HepG2 (cell line): ENCODE measurements around the gene VAV2. TPM values are rescaled to one million over a fixed set of nuclear protein-coding genes. Genes with fewer than 3 reads are reported as not detected.

ENCODE experiments used
- ATAC-seq: fragments of 200-7000 bp; cut with Tn5 transposase; 3 replicates; pipeline ENCODE4 v1.9.1; 2020; ENCODE audit warnings: mild to moderate bottlenecking, moderate library complexity
- BruUV-seq: library from RNA; stranded (reverse); fragments of 400-500 nt; replicated peaks from 2 replicates; lab custom pipeline; 2021; lab: Mats Ljungman, UMichigan
- CTCF ChIA-PET: fragments of 300-600 bp; formaldehyde crosslinking; extraction: SDS; loops from one replicate; lab custom pipeline; 2021; ENCODE audit warnings: low total read pairs, inconsistent platforms, low intra/inter-chr PET ratio; lab: Yijun Ruan, JAX
- POLR2A ChIA-PET: fragments of 350-600 bp; sonication (Branson Sonifier 250); formaldehyde crosslinking; loops from one replicate; lab custom pipeline; 2020; ENCODE audit warnings: antibody characterized with exemption, inconsistent platforms; lab: Yijun Ruan, JAX
- DNase-seq: peaks from one replicate; pipeline ENCODE4 v3.0.0-alpha.2; 2015; ENCODE audit warnings: low spot score
- FAIRE-seq: peaks from 3 replicates; lab custom pipeline; 2011; peaks lifted over from hg19 to GRCh38; lab: Jason Lieb, UNC
- H2AFZ ChIP-seq: one replicate; pipeline ENCODE4 v1.6.1; 2011; ENCODE audit warnings: low read length, inconsistent platforms
- H3K27ac ChIP-seq: fragments of 300-600 bp; 3 replicates; pipeline ENCODE4 v1.8.0; 2011; ENCODE audit warnings: mixed run types, mild to moderate bottlenecking, mixed read lengths, low read length, inconsistent platforms; ENCODE audit not compliant: insufficient read depth; ENCODE audit errors: extremely low read length
- H3K27me3 ChIP-seq, 2 experiments: fragments of 200-600 bp in 1 of 2; 2 replicates in 1 of 2; 3 replicates in 1 of 2; pipeline versions ENCODE4 v1.6.0 to v1.8.0; 2011; ENCODE audit warnings: low read length in 2 of 2, mild to moderate bottlenecking in 2 of 2, moderate library complexity in 2 of 2, inconsistent platforms in 1 of 2; ENCODE audit not compliant: insufficient read depth in 2 of 2, control insufficient read depth in 1 of 2
- H3K36me3 ChIP-seq, 2 experiments: fragments of 200-600 bp in 1 of 2; replicated peaks in 1 of 2; 2 replicates in 1 of 2; 3 replicates in 1 of 2; pipeline versions ENCODE4 v1.5.1 to v1.8.0; 2011; ENCODE audit warnings: low read length in 2 of 2, inconsistent platforms in 1 of 2; ENCODE audit not compliant: insufficient read depth in 2 of 2, control insufficient read depth in 1 of 2
- H3K4me1 ChIP-seq: 2 replicates; pipeline ENCODE4 v1.5.1; 2012; ENCODE audit warnings: low read length, inconsistent platforms; ENCODE audit not compliant: insufficient read depth
- H3K4me2 ChIP-seq: 2 replicates; pipeline ENCODE4 v1.6.0; 2011; ENCODE audit warnings: low read depth, low read length, inconsistent platforms
- H3K4me3 ChIP-seq, 3 experiments: fragments of 200-600 bp in 1 of 3; sonication (generic), shearing (Covaris generic) in 1 of 3; replicated peaks in 1 of 3; 2 replicates each; pipeline ENCODE4 v1.5.1; 2011 to 2016; ENCODE audit warnings: low read length in 3 of 3, inconsistent platforms in 2 of 3, low read depth in 2 of 3, mild to moderate bottlenecking in 2 of 3, control low read depth in 1 of 3, mixed read lengths in 1 of 3; ENCODE audit not compliant: insufficient read depth in 1 of 3
- H3K79me2 ChIP-seq: one replicate; pipeline ENCODE4 v1.6.1; 2011; ENCODE audit warnings: low read length, inconsistent platforms; ENCODE audit not compliant: insufficient read depth
- H3K9ac ChIP-seq: 2 replicates; pipeline ENCODE4 v1.6.0; 2011; ENCODE audit warnings: mild to moderate bottlenecking, low read depth, low read length, inconsistent platforms; ENCODE audit not compliant: insufficient read depth
- H3K9me3 ChIP-seq: 2 replicates; pipeline ENCODE4 v1.5.1; 2012; ENCODE audit warnings: mild to moderate bottlenecking, low read length
- H4K20me1 ChIP-seq: 2 replicates; pipeline ENCODE4 v1.6.0; 2011; ENCODE audit warnings: inconsistent platforms, mild to moderate bottlenecking, low read length, moderate library complexity; ENCODE audit not compliant: insufficient read depth
- AFF4 ChIP-seq: sonication (generic); formaldehyde crosslinking; IDR thresholded peaks from 2 replicates; pipeline ENCODE4 v1.4.0; 2020; ENCODE audit warnings: missing genetic modification reagents
- CREB1 ChIP-seq, 2 experiments: fragments of 450-650 bp in 1 of 2; IDR thresholded peaks; 2 replicates each; pipeline ENCODE4 v1.6.1; 2016 to 2017; ENCODE audit warnings: control low read depth in 1 of 2, mild to moderate bottlenecking in 1 of 2, missing compliant biosample characterization in 1 of 2, missing genetic modification characterization in 1 of 2
- HMG20B ChIP-seq: conservative IDR thresholded peaks from 2 replicates; pipeline ENCODE4 v1.6.1; 2016; ENCODE audit warnings: missing genetic modification reagents, missing compliant biosample characterization
- KDM5B ChIP-seq: sonication (generic); formaldehyde crosslinking; IDR thresholded peaks from 2 replicates; pipeline ENCODE4 v1.4.0; 2020; ENCODE audit warnings: missing genetic modification reagents, mild to moderate bottlenecking, borderline replicate concordance
- MLXIP ChIP-seq: sonication (generic); formaldehyde crosslinking; IDR thresholded peaks from 2 replicates; pipeline ENCODE4 v1.9.0; 2021; ENCODE audit warnings: missing genetic modification reagents, borderline replicate concordance
- RAD21 ChIP-seq: fragments of 450-650 bp; formaldehyde crosslinking; IDR thresholded peaks from 2 replicates; pipeline ENCODE4 v1.5.0; 2020; ENCODE audit warnings: mild to moderate bottlenecking
- RARG ChIP-seq: sonication (generic); formaldehyde crosslinking; IDR thresholded peaks from 2 replicates; pipeline ENCODE4 v1.4.0; 2020; ENCODE audit warnings: low read depth, mild to moderate bottlenecking, missing genetic modification reagents
- REPIN1 ChIP-seq: sonication (generic); formaldehyde crosslinking; IDR thresholded peaks from 2 replicates; pipeline ENCODE4 v1.8.0; 2022; ENCODE audit warnings: missing genetic modification reagents, low read depth, mild to moderate bottlenecking, borderline replicate concordance
- TEAD2 ChIP-seq: sonication (generic); formaldehyde crosslinking; IDR thresholded peaks from 2 replicates; pipeline ENCODE4 v1.9.0; 2021; ENCODE audit warnings: missing genetic modification reagents
- TFDP1 ChIP-seq: IDR thresholded peaks from 2 replicates; pipeline ENCODE4 v1.6.1; 2016; ENCODE audit warnings: missing compliant biosample characterization, missing genetic modification reagents, borderline replicate concordance
- ZFP36L2 ChIP-seq: sonication (generic); formaldehyde crosslinking; IDR thresholded peaks from 2 replicates; pipeline ENCODE4 v1.4.0; 2020; ENCODE audit warnings: missing genetic modification reagents
- ZNF33A ChIP-seq: sonication (generic); formaldehyde crosslinking; IDR thresholded peaks from 2 replicates; pipeline ENCODE4 v1.5.1; 2020; ENCODE audit warnings: missing genetic modification reagents, mild to moderate bottlenecking, moderate library complexity, borderline replicate concordance
- WGBS: methylation state at CpG from one replicate; pipeline ENCODE4 v1.1.6; 2017; ENCODE audit warnings: low lambda C conversion rate; 5-methylcytosine and 5-hydroxymethylcytosine counted together
- in situ Hi-C: cut with HindIII; loops from 2 replicates; pipeline ENCODE4 v1.10.0; 2017; ENCODE audit warnings: low pct_unique_long_range_greater_than_20kb; ENCODE audit not compliant: extremely low pct_ligation_motif_present
- intact Hi-C: fragments of 100-400 bp; cut with micrococcal nuclease; formaldehyde crosslinking; loops from one replicate; pipeline ENCODE4 v1.10.0; 2022; ENCODE audit not compliant: unreplicated experiment
- polyA plus RNA-seq, 8 experiments: library from polyadenylated mRNA; depleted of rRNA in 3 of 8; stranded (reverse) in 7 of 8; unstranded in 1 of 8; fragments of >200 nt; fragmentation: Illumina TruSeq in 4 of 8; extraction: Trizol in 4 of 8; gene quantifications; 2 replicates each; pipeline versions ENCODE4 v1.2.1 to v1.2.3, GENCODE V29; 2011 to 2016; ENCODE audit warnings: low read depth in 4 of 8, missing spikeins in 1 of 8, mixed read lengths in 1 of 8; ENCODE audit not compliant: insufficient read depth in 1 of 8
- total RNA-seq, 5 experiments: library from RNA; depleted of rRNA; stranded (reverse); fragments of >200 nt; fragmentation: Illumina TruSeq; extraction: Trizol; gene quantifications; 2 replicates each; pipeline ENCODE4 v1.2.3, GENCODE V29; 2016; ENCODE audit warnings: low read depth in 1 of 5

Gene VAV2
- total and polyA plus RNA-seq, 2 of the 13 experiments (the other 11 are each of a cell fraction or from before 2014, with no cell fraction given) = 22.5 to 22.9 TPM

- intact Hi-C loops (no loop called here), in situ Hi-C loops (no loop called here)
- H3K4me3 ChIP-seq = no peak overlapping the region
- H3K36me3 ChIP-seq = peaks cover 9 to 38% of the 10 kb centered on the region in 2 experiments; a peak in 4 of 5 replicates
- ChIA-PET POLR2A (no interaction called here), CTCF (no interaction called here)
- H4K20me1 ChIP-seq = peaks cover 42% of the 10 kb centered on the region; the same call in 1 of the 2 replicates
- H3K9ac ChIP-seq = no peak overlapping the region
- no peak for TF ChIP-seq MLXIP
- TF ChIP-seq KDM5B (CRISPR knock-in tag) = no peak
- no peak for TF ChIP-seq ZNF33A (CRISPR knock-in tag)
- TF ChIP-seq RAD21 (CRISPR knock-in tag) = no peak
- no peak for TF ChIP-seq RARG (CRISPR knock-in tag)
- no peak for TF ChIP-seq AFF4 (CRISPR knock-in tag)
- TF ChIP-seq CREB1 (IDR thresholded peaks at IDR 0.05) = no peak
- no peak for TF ChIP-seq CREB1 (CRISPR knock-in tag; IDR thresholded peaks at IDR 0.05)
- no peak for TF ChIP-seq TEAD2
- TF ChIP-seq ZFP36L2 (CRISPR knock-in tag) = no peak
- no peak for TF ChIP-seq REPIN1 (CRISPR knock-in tag)
- TF ChIP-seq HMG20B (CRISPR knock-in tag) = no peak
- no peak for TF ChIP-seq TFDP1 (CRISPR knock-in tag)
- no peaks in the 10 kb centered on the region for H3K4me1 ChIP-seq
- 96% methylated on average over 11 of the region's 16 CpGs for WGBS
- no peak overlapping the region for H2AFZ ChIP-seq
- DNase-seq = no peak
- no peak overlapping the region for H3K27ac ChIP-seq
- no peak for ATAC-seq
- H3K79me2 ChIP-seq = peaks cover 13% of the 10 kb centered on the region
- no peaks in the 10 kb centered on the region for H3K27me3 ChIP-seq
- no peak for FAIRE-seq
- no TSS peak for BruUV-seq
- no peaks in the 10 kb centered on the region for H3K9me3 ChIP-seq
- no peak overlapping the region for H3K4me2 ChIP-seq
Measured at GRCh38 chr9:133849110-133849670, 142.9 kb downstream of the VAV2 start.
